ENCODE measurements around the gene C17orf75. TPM values are rescaled to one million over a fixed set of nuclear protein-coding genes. Genes with fewer than 3 reads are reported as not detected.
A peak's percentile ranks its signal among the peaks of the same experiment; 100 is the strongest.
"Not testable (repeated sequence)": the region's sequence is repeated elsewhere in the genome, so short reads cannot be mapped to it uniquely, and the experiment has no call there.

The C17orf75 gene, protein sequence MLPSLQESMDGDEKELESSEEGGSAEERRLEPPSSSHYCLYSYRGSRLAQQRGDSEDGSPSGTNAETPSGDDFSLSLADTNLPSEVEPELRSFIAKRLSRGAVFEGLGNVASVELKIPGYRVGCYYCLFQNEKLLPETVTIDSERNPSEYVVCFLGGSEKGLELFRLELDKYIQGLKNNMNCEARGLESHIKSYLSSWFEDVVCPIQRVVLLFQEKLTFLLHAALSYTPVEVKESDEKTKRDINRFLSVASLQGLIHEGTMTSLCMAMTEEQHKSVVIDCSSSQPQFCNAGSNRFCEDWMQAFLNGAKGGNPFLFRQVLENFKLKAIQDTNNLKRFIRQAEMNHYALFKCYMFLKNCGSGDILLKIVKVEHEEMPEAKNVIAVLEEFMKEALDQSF
- 10 to 100 TPM in 1 of 4 donors, 1 to 10 TPM in 3; 5.3 to 11.0 (median 7.7) TPM for total RNA-seq

- ATAC-seq (ENCODE audit: low FRiP score) = peak; percentile 92
- TF ChIP-seq CTCF (IDR thresholded peaks at IDR 0.05) = no peak
- DNase-seq (ENCODE audit: low spot score) = peak; percentile 36
Measured at GRCh38 chr17:32341857-32342602, at the start of gene C17orf75. Gene C17orf75, minus strand, starts transcription at chr17:32342173. Its CDS starts 34 bp downstream, at chr17:32342139.

DNA sequence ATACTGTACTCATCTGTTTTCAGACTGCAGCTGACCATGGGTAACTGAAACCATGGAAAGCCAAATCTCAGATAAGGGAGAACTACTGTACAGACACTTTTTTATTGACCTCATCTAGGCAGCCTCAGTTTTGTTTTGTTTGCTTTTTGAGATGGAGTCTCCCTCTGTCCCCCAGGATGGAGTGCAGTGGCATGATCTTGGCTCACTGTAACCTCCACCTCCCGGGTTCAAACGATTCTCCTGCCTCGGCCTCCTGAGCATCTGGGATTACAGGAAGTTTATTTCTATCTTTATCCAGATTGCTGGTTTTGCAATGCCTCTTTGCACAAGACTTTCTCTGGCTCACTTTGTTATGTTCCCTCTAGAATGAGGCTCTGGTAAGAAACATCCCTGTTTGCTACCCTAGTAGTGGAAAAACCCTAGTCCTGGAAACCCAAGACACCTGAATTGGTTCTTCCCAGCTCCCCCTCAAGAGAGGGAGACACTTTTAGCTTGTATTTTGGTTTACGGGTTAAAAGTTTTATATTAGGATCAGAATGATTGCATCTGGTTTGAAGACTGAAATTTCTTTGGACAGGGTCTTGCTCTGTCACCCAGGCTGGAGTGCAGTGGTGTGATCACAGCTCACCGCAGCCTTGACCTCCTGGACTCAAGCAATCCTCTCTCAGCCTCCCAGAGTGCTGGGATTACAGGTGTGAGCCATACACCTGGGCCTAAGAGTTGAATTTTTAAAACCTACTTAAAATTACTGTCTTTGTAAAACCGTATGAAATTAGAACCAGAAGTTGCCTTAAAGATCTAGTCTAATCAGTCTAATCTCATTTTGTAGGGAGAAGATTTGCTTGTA is 46.9 kb upstream of the C17orf75 start:
- ATAC-seq (ENCODE audit: low FRiP score) (no peak), DNase-seq (ENCODE audit: low spot score) (no peak)
- TF ChIP-seq CTCF (IDR thresholded peaks at IDR 0.05) = no peak

GRCh38 chr17:32388128-32388527 is 46.2 kb upstream of the C17orf75 start:
- not testable (repeated sequence) for DNase-seq (ENCODE audit: low spot score); ATAC-seq (ENCODE audit: low FRiP score)

DNA sequence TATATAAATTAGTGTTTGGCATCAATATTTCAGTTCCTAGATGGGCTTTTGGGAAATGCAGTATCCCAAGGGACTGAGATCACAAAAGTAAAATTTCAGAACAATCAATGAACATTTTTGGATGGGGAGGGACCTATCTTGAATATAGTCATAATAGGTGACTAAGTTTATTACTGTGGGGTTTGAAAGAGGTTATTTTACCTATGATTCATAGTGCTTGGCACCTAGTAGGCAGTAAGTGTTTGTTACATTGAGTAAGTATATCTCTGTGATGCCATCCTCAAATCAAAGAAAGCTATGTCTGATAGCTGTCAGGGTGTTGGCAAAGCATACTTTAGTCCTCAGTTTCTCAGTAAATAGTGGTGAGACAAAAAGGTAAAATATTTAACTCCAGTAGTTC is 44.9 kb upstream of the C17orf75 start:
- no peak for TF ChIP-seq CTCF (IDR thresholded peaks at IDR 0.05)
- ATAC-seq (ENCODE audit: low FRiP score) (peak; percentile 62), DNase-seq (ENCODE audit: low spot score) (no peak)

GRCh38 chr17:32385971-32386370 is 44.0 kb upstream of the C17orf75 start:
- TF ChIP-seq CTCF (IDR thresholded peaks at IDR 0.05) = no peak
- no peak for DNase-seq (ENCODE audit: low spot score)
- no peak for ATAC-seq (ENCODE audit: low FRiP score)

DNA sequence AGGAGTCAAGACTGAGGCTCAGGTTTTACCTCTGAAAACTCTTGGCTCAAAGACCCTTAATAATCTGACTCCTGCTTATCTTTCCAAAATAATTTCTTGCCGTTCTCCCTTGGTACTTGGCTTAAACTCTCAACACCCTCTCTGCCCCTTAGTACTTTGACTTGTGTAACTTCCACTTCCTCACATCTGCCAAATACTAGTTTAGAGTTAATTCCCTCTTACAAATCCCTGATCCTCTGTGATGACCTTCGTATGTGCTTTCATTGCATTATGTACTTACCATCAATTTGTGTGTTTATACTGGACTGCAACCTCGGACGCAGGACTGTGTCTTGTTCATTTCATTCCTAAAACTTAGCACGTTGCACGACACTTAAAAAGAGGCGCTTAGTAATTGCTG is 43.1 kb upstream of the C17orf75 start:
- TF ChIP-seq CTCF (IDR thresholded peaks at IDR 0.05) = no peak
- ATAC-seq (ENCODE audit: low FRiP score) = no peak
- no peak for DNase-seq (ENCODE audit: low spot score)

DNA sequence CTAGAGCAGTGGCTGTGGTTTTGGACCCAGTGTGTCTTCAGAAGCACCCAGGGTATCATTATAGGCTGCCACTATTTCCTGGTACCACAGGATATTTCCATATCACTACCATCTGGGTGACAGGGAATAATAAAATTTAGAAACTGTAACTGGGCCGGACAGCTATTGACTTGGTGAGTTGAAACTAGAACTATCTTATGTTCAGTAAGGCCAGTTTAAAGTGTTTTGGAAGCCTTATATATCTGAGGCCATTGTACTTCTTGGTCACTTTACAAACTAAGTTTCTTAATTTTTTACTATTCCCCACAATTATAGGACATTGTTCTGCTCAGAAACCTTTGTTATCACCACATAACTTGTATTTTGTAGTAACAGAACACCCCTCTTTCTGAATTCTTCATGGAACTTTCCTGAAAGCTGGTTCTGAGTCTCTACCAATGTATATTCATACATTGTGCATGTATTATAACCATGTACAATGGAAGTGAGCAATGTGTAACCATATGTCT is 42.0 kb upstream of the C17orf75 start:
- TF ChIP-seq CTCF (IDR thresholded peaks at IDR 0.05) = no peak
- ATAC-seq (ENCODE audit: low FRiP score) = no peak
- DNase-seq (ENCODE audit: low spot score) = no peak
